T1000 (cell line): ENCODE measurements around the gene CXCR4.

Source experiments
- DNase-seq: peaks from one replicate; lab custom pipeline; 2025; ENCODE audit warnings: mixed read lengths; lab: John Stamatoyannopoulos, UW

The CXCR4 gene

GRCh38 chr2:136117909-136118818 is at the start of gene CXCR4:
Gene CXCR4 (minus strand): TSS chr2:136118149. CDS start chr2:136118060, 89 bp downstream.
- DNase-seq, result no peak

GRCh38 chr2:136164280-136164776 is 46.4 kb upstream of the CXCR4 start:
- DNase-seq, result no peak

GRCh38 chr2:136162438-136162837 is 44.5 kb upstream of the CXCR4 start:
- no peak for DNase-seq

DNA sequence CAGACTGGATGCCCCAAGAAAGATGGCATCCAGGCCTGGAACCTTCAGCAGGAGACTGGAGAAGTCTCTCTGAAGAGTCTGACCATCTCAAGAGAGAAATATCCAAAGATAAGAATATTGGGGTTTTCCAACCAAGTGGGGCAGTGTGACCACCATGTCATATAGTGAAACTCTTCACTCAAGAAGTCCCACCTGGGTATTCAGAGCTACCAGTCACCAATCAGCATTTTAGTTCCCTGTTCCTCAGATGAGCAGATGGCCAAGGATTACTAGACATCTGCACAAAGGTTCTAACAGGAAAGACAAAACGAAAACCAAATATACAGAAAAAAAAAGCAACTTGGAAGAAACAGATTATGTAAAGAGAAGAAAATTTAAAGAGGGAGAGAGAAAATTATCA is 38.5 kb upstream of the CXCR4 start:
- no peak for DNase-seq

DNA sequence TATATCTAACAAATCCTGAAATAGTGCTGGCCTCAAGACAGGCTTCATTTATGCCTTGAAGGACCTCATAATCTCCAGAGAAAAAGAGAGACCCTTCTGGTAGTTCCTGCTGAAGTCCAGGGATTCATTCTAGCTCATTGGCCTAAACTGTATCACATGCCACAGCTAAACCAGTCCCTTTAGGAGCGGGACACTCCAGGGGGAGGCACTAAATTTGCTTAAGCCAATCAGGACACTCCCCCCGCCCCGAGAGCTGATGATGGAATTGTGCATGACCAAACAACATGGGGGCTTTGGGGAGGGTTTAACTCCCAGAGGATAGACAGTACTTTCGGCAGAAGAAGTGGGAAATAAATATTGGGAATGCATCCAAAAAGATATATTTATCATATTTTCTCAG is 36.4 kb upstream of the CXCR4 start:
- DNase-seq, result no peak

- DNase-seq, result no peak
Measured at GRCh38 chr2:136151021-136151971, 33.3 kb upstream of the CXCR4 start.

GRCh38 chr2:136149011-136149410 is 31.1 kb upstream of the CXCR4 start:
- DNase-seq, result no peak

DNA sequence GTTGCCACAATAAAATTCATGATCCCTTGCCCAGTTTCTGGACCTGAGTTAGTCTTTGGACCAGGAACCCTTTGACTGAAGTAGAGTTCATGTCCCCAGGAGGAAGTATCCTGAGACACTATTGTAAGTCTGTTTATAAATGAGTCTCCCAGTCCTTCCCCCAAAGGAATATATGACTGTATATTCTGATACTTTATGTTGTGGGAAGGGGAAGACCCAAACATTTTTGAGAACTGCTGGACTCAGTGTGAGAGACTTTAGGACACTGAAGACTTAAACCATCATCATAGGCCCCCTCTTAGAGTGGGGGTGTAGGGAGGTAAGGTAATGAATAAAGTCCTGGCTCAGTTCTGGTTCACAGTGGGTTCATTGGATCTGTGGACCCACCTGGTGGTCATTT is 28.6 kb upstream of the CXCR4 start:
- DNase-seq, result no peak

DNA sequence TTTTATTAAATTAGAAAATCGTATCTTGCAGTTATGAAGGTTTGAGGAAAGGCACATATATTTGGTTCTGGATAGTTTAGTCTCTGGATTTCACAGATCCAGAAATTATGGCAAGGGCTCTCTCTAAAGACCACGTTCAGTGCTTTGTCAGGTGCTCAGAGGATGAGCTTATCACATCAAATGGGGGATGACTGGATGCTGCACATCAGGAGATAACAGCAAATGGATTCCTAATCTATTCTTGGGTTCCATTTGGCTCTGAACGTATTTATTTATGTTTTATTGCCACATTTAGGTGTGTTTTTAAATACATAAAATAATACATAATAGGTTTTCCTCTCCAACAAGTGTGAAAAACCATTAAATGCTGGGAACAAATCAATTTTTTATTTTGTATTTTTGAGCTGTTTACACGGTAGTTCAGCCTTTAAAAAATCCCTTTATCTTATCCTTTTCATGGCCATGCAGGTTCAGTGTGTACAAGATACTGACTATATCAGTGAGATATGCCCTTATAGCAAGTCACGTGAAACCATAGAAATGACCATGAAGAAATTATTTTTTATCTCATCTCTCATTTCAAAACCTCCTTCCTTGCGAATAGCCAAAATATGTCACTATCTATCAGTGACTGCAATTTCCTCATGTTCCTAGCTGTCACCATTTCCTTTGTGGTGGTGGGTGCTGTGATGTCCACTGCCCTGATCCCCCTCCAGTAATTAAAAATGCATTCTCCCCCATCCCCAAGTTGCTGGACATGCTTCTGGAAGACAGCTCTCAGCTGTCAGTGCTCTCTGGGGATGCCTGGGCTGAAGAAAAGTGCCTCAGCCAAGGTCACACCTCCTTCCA is 25.9 kb upstream of the CXCR4 start:
- no peak for DNase-seq

DNA sequence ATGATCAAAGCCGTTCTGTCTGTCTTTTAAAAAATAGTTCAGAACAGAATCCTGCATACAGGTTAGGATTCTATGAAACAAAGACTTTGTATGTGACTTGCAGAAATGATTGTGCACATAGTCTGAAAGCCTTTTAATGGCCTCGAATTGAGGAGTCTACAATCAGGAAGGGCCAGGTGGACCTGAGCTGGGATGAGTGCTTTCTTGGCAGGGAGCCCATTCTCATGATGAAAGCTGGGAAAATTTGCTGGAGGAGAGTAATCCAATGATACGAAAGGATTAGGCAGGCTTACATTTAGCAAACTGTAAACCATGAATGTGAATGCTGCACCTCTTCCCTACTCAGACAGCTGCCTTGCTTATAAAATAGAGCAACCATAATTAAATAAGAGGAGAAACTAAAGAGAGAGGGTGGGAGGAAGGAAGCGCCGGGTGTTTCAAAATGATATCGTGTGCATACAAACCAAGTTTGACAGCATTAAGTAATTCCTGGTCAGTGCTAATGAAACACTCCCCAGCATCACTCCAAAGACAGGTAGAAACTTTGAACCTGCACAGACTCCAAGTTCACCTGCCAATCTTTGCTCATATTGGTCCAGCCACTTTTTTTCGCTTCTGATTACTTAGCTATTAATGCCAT is 23.7 kb upstream of the CXCR4 start:
- no peak for DNase-seq

- no peak for DNase-seq
Measured at GRCh38 chr2:136139631-136140030, 21.7 kb upstream of the CXCR4 start.

DNA sequence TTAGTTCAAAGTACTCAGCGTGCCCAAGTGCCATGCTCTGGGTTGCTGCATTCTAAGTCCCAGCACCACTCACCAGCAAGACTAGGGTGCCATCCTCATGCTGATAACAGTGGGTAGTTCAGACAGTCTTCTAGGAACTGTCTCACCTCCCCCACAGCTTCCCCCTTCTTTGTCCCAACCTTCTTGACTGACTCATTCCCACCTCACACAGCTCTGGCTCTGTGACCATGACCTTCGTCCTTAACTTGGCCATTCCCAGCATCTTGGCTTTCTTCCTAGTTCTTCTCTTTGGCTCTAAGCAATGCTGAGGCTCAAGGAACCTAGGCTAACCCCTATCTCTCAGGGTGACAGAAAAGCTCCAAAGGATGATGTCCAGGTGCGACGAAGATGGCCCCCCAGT is 20.0 kb upstream of the CXCR4 start:
- DNase-seq, result no peak

GRCh38 chr2:136136931-136137330 is 19.0 kb upstream of the CXCR4 start:
- DNase-seq, result no peak

DNA sequence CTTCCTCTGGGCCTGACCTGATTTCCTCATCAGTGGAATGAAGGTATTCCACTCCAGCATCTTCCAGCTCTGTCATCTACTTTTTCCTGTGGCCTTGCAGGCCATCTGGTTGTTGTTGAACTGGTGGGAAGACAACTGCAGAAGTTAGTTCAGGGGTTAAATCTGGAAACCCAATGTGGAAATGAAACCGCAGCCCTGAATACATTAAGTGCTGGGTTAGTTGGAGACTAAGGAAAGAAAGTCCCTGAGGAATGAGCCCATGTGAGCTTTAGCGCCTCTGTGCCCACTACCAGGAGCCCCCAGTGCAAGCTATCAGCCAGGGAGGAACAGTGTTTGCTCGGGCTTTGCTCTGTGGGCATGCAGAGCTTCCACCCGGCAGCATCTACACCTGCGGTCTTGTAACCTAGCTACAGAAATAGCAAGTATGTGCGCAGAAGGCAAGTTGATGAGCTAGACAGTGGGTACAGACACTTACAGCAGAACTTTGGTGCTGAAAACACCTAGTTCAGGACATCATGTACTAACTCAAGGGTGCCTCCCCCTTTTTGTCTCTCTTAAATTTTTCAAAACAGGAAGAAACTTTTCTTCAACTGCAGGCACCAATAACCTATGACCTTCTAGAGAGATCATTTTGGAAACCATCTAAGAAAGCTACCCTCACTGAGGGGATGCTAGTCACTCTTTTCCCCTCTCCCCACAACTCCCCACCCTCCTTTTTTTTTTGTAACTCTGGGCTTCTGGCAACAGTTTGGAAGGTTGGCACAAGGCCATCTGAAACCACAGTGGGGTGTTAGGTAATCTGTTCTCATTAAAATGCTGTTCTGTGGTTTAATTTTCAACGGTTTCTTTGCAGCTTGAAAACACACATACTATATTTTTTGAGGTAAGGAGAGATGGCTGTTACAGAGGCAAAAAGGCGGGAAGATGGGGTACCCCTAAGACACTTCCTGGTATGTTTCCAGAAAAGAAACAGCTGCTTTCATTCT is 18.3 kb upstream of the CXCR4 start:
- no peak for DNase-seq

DNA sequence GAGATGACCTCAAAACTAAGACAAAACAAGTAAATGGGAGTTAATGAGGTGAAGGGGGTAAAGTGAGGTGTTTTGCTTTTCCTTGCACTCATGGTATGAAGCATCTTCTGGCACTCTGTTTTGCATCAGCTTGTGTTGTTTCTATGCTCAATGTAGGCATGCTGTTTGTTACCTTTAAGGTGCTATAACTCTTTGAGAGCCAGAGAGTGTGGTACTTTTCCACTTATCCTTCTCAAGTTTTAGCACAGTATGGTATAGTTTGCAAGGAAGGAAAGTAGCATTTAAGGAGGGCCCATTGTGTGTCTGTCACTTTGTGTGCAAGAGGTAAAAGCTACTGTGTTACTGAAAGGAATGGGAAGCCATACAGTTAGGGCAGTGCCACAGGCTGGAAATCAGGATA is 17.5 kb upstream of the CXCR4 start:
- DNase-seq, result no peak

DNA sequence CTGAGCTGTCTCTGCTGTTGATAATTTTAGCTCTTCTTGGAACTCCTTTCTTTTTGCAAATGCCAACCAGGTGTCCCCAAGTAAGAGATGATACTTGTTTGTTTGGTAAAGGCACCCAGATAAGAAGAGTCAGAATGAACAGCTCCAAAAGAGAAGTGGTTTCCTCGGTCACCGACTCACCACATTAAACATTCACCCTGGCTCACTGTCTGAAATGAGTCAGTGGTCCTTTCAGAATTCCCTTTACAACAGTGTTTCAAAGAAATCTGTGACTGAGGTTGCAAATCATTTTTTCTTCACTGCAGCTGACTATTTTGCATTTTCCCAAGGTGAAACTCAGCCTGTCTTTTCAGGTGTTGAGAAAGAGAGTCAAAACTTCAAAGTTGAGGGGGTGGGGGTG is 16.2 kb upstream of the CXCR4 start:
- no peak for DNase-seq

GRCh38 chr2:136133586-136133985 is 15.6 kb upstream of the CXCR4 start:
- DNase-seq, result no peak

- DNase-seq, result no peak
Measured at GRCh38 chr2:136133176-136133575, 15.2 kb upstream of the CXCR4 start.

DNA sequence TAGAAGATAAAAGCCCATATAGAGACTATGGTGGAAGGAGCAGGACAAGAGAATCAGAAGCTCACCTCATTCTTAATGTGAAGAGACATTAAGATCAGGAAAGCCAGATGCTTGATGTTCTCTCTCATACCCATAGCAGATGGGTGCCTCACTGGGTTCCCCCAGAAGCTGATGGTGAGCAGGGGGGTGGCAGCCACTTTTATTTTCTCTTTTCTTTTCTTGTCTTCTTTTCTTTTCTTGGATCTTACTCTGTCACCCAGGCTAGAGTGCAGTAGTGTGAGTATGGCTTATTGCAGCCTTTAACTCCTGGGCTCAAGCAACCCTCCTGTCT is 14.8 kb upstream of the CXCR4 start:
- no peak for DNase-seq
